ENCODE measurements around the gene KIF22. TPM values are rescaled to one million over a fixed set of nuclear protein-coding genes. Genes with fewer than 3 reads are reported as not detected.
"Not testable (repeated sequence)": the region's sequence is repeated elsewhere in the genome, so short reads cannot be mapped to it uniquely, and the experiment has no call there.

Gene KIF22
- total RNA-seq, 2 donors from 2014 or later, result 11.4 to 15.2 TPM

DNA sequence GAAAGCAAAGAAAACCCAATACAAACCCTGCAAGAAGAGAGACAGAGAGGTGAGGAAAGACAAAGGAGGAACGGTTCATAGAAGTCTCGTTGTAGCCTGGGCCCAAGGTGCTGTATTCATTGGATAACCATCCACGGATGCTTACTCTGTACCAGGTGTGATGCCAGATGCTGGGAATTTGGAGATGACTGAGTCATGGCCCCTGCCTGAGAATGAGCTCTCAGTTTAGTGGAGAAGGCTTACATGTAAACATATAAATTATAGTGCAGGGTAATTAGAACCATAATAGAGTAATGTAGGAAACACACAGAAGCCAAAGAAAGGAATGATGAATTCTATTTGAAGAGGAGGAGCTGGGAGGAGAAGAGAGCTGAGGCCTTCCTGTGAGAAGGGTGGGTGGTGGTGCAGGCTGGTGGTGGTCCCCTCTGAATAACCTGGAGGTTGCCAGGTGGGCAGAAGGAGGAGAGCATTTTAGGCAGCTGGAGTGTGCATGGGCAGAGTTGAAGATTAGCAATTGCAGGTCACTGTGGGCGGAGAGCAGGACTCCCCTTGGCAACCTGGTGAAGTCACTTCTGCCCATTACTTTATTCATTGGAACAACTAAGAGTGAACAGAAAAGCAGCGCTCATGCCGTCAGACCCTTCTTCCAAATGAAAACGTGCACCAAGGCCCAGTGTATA, 20.2 kb upstream of the KIF22 start:
- H3K9me3 ChIP-seq, result no peaks in the 10 kb centered on the region

DNA sequence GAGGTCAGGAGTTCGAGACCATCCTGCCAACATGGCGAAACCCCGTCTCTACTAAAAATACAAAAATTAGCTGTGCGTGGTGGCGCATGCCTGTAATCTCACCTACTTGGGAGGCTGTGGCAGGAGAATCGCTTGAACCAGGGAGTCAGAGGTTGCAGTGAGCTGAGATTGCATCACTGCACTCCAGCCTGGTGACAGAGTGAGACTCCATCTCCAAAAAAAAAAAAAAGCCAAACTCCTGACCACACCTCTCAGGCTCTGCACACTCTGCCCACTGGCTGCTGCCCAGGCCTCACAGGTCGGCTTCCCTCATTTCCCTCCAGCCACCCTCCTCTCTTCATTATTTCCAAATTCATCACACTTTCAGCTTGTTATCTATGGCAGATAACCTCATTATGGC, 18.2 kb upstream of the KIF22 start:
- H3K4me3 ChIP-seq; H3K4me1 ChIP-seq (ENCODE audit: control insufficient read depth in 1 of 2, low read depth in 2 of 2); H3K9me3 ChIP-seq; H3K36me3 ChIP-seq; H3K27me3 ChIP-seq (replicated peaks; ENCODE audit: insufficient read depth); H3K27ac ChIP-seq; DNase-seq (ENCODE audit: low spot score); ATAC-seq (ENCODE audit: insufficient number of reproducible peaks, low FRiP score, low read depth): not testable (repeated sequence)

More for the DNA sequence above, 20.2 kb upstream of the KIF22 start:
- DNase-seq (ENCODE audit: low spot score), result no peak
- Histone ChIP-seq H3K27ac (no peak overlapping the region), H3K27me3 (replicated peaks; ENCODE audit: insufficient read depth) (no peaks in the 10 kb centered on the region), H3K36me3 (no peaks in the 10 kb centered on the region), H3K4me1 (ENCODE audit: control insufficient read depth in 1 of 2, low read depth in 2 of 2) (no peaks in the 10 kb centered on the region), H3K4me3 (no peak overlapping the region)
- no peak for ATAC-seq (ENCODE audit: insufficient number of reproducible peaks, low FRiP score, low read depth)
- TF ChIP-seq, protein P1, sequence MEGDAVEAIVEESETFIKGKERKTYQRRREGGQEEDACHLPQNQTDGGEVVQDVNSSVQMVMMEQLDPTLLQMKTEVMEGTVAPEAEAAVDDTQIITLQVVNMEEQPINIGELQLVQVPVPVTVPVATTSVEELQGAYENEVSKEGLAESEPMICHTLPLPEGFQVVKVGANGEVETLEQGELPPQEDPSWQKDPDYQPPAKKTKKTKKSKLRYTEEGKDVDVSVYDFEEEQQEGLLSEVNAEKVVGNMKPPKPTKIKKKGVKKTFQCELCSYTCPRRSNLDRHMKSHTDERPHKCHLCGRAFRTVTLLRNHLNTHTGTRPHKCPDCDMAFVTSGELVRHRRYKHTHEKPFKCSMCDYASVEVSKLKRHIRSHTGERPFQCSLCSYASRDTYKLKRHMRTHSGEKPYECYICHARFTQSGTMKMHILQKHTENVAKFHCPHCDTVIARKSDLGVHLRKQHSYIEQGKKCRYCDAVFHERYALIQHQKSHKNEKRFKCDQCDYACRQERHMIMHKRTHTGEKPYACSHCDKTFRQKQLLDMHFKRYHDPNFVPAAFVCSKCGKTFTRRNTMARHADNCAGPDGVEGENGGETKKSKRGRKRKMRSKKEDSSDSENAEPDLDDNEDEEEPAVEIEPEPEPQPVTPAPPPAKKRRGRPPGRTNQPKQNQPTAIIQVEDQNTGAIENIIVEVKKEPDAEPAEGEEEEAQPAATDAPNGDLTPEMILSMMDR (IDR thresholded peaks at IDR 0.05), result no peak

DNA sequence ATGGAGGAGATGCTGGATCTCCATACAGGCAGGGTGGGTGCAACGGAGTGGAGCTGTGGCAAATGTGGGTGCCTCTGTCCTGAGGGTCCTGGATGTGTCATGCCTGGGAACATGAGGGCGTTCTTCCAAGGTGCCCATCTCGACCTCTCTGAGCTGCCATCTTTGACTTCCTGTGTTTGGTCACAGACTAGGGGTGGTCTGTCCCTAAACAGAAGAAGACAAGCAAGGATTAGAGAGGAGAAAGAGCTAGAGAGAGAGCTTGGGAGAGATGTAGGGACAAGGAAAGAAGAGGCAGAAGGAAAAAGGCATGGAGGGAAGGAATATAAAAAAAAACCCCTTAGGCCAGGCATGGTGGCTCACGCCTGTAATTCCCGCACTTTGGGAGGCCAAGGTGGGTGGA, 15.8 kb upstream of the KIF22 start:
- no peaks in the 10 kb centered on the region for H3K27me3 ChIP-seq (replicated peaks; ENCODE audit: insufficient read depth)
- H3K4me1 ChIP-seq (ENCODE audit: control insufficient read depth in 1 of 2, low read depth in 2 of 2), result no peaks in the 10 kb centered on the region
- ATAC-seq (ENCODE audit: insufficient number of reproducible peaks, low FRiP score, low read depth) (no peak), DNase-seq (ENCODE audit: low spot score) (no peak)
- no peak overlapping the region for H3K4me3 ChIP-seq
- TF ChIP-seq, protein P1 (IDR thresholded peaks at IDR 0.05), result no peak
- no peaks in the 10 kb centered on the region for H3K36me3 ChIP-seq
- no peak overlapping the region for H3K27ac ChIP-seq
- no peaks in the 10 kb centered on the region for H3K9me3 ChIP-seq

DNA sequence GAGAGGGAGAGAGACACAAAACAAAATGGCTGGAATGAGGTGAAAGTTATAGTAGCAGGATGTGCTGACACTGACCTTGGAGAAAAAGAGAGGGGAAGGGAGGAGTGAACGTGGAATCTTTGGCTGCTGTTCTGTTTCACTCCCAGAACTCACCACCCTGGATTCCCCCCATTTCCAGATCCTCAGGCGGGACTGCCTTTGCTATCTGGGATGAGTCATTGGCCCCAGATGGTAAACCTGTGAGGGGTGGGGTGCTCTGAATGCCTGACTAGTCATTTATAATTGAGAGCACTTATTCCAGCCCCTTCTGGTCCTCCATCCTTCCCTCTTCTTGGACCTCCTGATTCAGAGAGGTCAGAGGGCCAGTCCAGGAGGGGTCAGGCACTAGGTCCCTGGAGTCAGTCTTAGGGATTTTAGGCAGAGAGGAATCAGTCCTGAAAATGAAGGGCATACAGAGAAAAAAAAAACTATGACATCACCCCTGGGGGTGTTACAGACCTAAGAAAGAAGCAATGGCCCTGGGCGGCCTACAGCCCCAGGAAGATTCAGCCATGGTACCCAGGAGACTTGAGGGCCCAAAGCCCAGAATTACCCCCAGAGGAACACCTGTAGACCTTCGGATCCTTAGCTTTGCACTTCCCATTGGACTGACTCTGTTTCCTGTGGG, 14.7 kb upstream of the KIF22 start:
- no peaks in the 10 kb centered on the region for H3K27me3 ChIP-seq (replicated peaks; ENCODE audit: insufficient read depth)
- DNase-seq (ENCODE audit: low spot score), result no peak
- H3K4me1 ChIP-seq (ENCODE audit: control insufficient read depth in 1 of 2, low read depth in 2 of 2), result no peaks in the 10 kb centered on the region
- H3K27ac ChIP-seq, result no peak overlapping the region
- no peaks in the 10 kb centered on the region for H3K9me3 ChIP-seq
- TF ChIP-seq, protein P1 (IDR thresholded peaks at IDR 0.05), result no peak
- H3K4me3 ChIP-seq, result no peak overlapping the region
- H3K36me3 ChIP-seq, result no peaks in the 10 kb centered on the region
- no peak for ATAC-seq (ENCODE audit: insufficient number of reproducible peaks, low FRiP score, low read depth)

DNA sequence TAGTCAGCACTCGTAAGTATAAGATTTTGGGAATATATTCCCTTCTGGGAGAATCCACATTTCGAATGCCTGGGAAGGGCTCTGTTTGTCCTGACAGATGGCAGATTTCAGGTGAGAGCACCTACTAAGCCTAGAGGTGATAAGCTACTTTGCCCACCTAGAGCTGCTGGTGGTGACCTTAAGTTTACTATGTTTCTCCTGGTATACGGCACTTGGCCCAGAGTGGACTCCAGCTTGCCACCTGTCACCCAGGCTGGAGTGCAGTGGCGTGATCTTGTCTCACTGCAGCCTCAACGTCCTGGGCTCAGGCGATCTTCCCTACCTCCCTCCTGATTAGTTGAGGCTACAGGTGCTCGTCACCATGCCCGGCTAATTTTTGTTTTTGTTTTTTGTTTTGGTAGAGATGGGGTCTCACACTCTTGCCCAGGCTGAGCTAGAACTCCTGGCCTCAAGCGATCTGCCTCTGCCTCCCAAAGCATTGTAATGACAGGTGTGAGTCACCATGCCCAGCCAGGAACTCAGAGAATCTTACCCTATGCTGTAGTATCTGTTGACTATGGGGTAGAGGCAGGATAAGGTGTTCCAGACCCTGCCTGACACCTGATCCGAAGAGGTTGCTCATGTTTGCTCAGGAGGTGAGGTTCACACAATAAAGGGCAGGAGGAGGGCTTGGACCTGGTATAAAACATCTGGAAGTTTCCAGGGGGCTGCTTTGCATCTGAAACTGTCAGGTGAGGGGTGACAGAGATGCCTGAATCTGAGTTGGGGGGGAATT, 12.8 kb upstream of the KIF22 start, which contains the start of gene ZG16:
ZG16 (plus strand) TSS at position 681 of the 775 bp plus-strand sequence. CDS start 1,011 bp downstream, outside the sequence.
- DNase-seq (ENCODE audit: low spot score) (no peak), ATAC-seq (ENCODE audit: insufficient number of reproducible peaks, low FRiP score, low read depth) (no peak)
- no peak within 1 kb of the TSS for H3K27ac ChIP-seq
- no peaks in the 10 kb centered on the region for H3K27me3 ChIP-seq (replicated peaks; ENCODE audit: insufficient read depth)
- no peaks in the 10 kb centered on the region for H3K9me3 ChIP-seq
- TF ChIP-seq, protein P1 (IDR thresholded peaks at IDR 0.05), result no peak
- H3K4me3 ChIP-seq, result no peak within 1 kb of the TSS
- no peaks in the 10 kb centered on the region for H3K36me3 ChIP-seq
- no peaks in the 10 kb centered on the region for H3K4me1 ChIP-seq (ENCODE audit: control insufficient read depth in 1 of 2, low read depth in 2 of 2)
